ENCODE data around the gene NRXN3. TPM values are rescaled to one million over a fixed set of nuclear protein-coding genes. Genes with fewer than 3 reads are reported as not detected.

The NRXN3 gene
- polyA plus RNA-seq, 1 of the 3 experiments (the other 2 are of a cell fraction), result 1.6 TPM

DNA sequence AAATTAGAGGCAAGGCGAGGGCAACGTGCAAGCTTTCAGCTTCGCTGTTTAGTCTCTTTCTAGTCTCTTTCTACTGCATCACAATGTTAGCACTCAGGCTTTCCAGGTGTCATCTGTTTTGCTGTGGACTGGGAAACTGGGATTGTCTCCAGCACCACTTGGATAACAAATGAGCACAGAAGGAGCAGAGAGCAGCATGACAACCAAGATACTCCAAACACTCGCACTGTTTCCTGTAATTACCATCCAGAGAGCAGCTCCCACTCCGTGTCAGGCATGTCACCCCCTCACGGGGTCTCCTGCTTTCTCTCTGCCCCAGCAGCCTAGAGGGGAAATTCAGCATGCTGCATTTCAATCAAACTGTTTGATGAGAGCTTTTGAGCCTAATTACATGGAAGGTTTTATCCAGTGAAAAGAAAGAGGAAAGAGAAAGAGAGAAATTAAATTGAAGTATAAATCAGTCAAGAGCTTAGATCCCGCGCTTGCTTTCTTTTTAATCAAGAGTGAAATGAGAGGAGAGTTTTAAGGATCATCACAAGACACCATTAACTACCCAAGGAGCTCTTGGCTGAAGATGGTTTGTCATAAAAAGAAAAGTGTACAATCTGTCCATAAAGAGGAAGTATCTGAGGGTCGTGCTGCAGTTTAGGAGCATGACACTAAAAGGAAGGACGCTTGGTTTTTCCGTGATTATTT, 1123.5 kb downstream of the NRXN3 start:
- Histone ChIP-seq H3K4me1 (ENCODE audit: control insufficient read depth in 1 of 2, insufficient read depth in 2 of 2, low read depth in 1 of 2, low read length in 1 of 2) (no peaks in the 10 kb centered on the region; a peak in 1 of 4 replicates), H3K9ac (no peak overlapping the region), H3K79me2 (ENCODE audit: insufficient read depth) (no peaks in the 10 kb centered on the region), H3K27me3 (ENCODE audit: insufficient read depth) (no peaks in the 10 kb centered on the region), H4K20me1 (ENCODE audit: insufficient read depth) (no peaks in the 10 kb centered on the region), H2AFZ (ENCODE audit: low read depth) (0 out of 2 replicates have a peak overlapping the region, but pooled peaks have one; percentile 23), H3K4me2 (peak overlapping the region; percentile 53), H3K9me3 (no peaks in the 10 kb centered on the region), H3K27ac (ENCODE audit: low read depth in 2 of 2, low read length in 1 of 2) (no peak overlapping the region), H3K9me2 (no peaks in the 10 kb centered on the region), H3K4me3 (ENCODE audit: low read depth in 2 of 2, low read length in 1 of 2) (no peak overlapping the region), H3K36me3 (replicated peaks in 1 of 2; ENCODE audit: control insufficient read depth in 1 of 2, insufficient read depth in 2 of 2, low read length in 1 of 2) (no peaks in the 10 kb centered on the region), H3F3A (replicated peaks; ENCODE audit: insufficient read depth) (no peaks in the 10 kb centered on the region)
- CTCF ChIA-PET, result no interaction called here
- POLR2A ChIA-PET, result no interaction called here
- no peak for DNase-seq
- 40% methylated on average over 11 of the region's 11 CpGs for WGBS (ENCODE audit: low lambda C conversion rate)
- TF ChIP-seq YY1 (IDR thresholded peaks at IDR 0.05; ENCODE audit: low read depth) (no peak), TAF1 (IDR thresholded peaks at IDR 0.05; ENCODE audit: borderline replicate concordance, low read depth, low read length) (no peak), SMC3 (IDR thresholded peaks at IDR 0.05; ENCODE audit: low read depth, low read length) (no peak)
- TF ChIP-seq, protein P1, sequence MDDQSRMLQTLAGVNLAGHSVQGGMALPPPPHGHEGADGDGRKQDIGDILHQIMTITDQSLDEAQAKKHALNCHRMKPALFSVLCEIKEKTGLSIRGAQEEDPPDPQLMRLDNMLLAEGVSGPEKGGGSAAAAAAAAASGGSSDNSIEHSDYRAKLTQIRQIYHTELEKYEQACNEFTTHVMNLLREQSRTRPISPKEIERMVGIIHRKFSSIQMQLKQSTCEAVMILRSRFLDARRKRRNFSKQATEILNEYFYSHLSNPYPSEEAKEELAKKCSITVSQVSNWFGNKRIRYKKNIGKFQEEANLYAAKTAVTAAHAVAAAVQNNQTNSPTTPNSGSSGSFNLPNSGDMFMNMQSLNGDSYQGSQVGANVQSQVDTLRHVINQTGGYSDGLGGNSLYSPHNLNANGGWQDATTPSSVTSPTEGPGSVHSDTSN (IDR thresholded peaks at IDR 0.05), result peak; percentile 38; the same call in 1 of the 2 replicates

DNA sequence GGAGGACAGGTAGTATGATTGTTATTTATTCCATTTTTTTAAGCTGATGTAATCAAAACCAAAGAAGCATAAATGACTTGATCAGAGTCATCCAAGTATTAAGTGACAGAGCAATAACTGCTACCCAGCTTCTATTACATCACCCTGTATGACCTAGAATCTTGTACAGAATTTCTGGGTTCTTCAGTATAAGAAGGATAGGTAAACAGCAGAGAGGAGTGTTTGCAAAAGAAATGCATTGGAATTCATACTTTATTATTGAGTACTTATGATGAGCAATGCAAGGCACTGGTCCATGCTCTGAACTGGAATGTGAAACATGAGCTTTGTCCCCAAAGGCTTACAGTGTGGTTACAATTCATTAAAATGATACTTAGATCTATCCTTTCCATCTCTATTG, 1124.3 kb downstream of the NRXN3 start:
- Histone ChIP-seq H3K9ac (no peak overlapping the region), H3K9me2 (no peaks in the 10 kb centered on the region), H3K4me1 (ENCODE audit: control insufficient read depth in 1 of 2, insufficient read depth in 2 of 2, low read depth in 1 of 2, low read length in 1 of 2) (no peaks in the 10 kb centered on the region; a peak in 1 of 4 replicates), H3K36me3 (replicated peaks in 1 of 2; ENCODE audit: control insufficient read depth in 1 of 2, insufficient read depth in 2 of 2, low read length in 1 of 2) (no peaks in the 10 kb centered on the region), H3K4me2 (no peak overlapping the region; the same call in 1 of the 2 replicates), H3K79me2 (ENCODE audit: insufficient read depth) (no peaks in the 10 kb centered on the region), H2AFZ (ENCODE audit: low read depth) (no peak overlapping the region), H3K4me3 (ENCODE audit: low read depth in 2 of 2, low read length in 1 of 2) (no peak overlapping the region), H3F3A (replicated peaks; ENCODE audit: insufficient read depth) (no peaks in the 10 kb centered on the region), H3K27ac (ENCODE audit: low read depth in 2 of 2, low read length in 1 of 2) (no peak overlapping the region), H3K27me3 (ENCODE audit: insufficient read depth) (no peaks in the 10 kb centered on the region), H3K9me3 (no peaks in the 10 kb centered on the region), H4K20me1 (ENCODE audit: insufficient read depth) (no peaks in the 10 kb centered on the region)
- DNase-seq, result no peak
- TF ChIP-seq MXI1 (IDR thresholded peaks at IDR 0.05; ENCODE audit: low read depth, low read length) (no peak), FOSL2 (IDR thresholded peaks at IDR 0.05; ENCODE audit: borderline replicate concordance, low read depth) (no peak; the same call in 1 of the 2 replicates), TCF12 (IDR thresholded peaks at IDR 0.05) (peak; percentile 7; the same call in 1 of the 2 replicates), RXRA (IDR thresholded peaks at IDR 0.05; ENCODE audit: borderline replicate concordance, low read depth) (no peak), CHD2 (IDR thresholded peaks at IDR 0.05; ENCODE audit: low read length, partially characterized antibody) (no peak)
- CTCF ChIA-PET, result no interaction called here
- POLR2A ChIA-PET, result no interaction called here

DNA sequence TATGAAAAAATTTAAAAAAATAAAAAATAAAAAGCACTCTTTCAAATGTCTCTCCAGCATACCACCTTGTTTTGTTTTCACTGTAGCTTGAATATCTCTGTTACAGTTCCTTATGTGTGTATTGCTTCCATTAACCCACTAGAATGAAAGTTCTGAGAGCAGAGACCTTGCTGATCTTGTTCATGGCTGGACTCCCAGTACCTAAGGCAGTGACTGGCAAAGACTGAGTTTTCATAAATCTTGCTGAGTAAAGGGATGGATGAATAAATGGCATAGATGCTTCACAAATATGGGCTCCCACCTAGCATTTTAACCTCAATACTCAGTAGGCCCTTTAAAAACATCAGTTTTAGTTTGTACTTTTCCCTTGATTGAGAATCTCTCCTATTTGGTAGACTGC, 1125.2 kb downstream of the NRXN3 start:
- Histone ChIP-seq H3K9ac (no peak overlapping the region), H3K4me1 (ENCODE audit: control insufficient read depth in 1 of 2, insufficient read depth in 2 of 2, low read depth in 1 of 2, low read length in 1 of 2) (no peaks in the 10 kb centered on the region; a peak in 1 of 4 replicates), H2AFZ (ENCODE audit: low read depth) (no peak overlapping the region), H3K36me3 (replicated peaks in 1 of 2; ENCODE audit: control insufficient read depth in 1 of 2, insufficient read depth in 2 of 2, low read length in 1 of 2) (no peaks in the 10 kb centered on the region), H3K4me3 (ENCODE audit: low read depth in 2 of 2, low read length in 1 of 2) (no peak overlapping the region), H3K9me3 (no peaks in the 10 kb centered on the region), H3K27ac (ENCODE audit: low read depth in 2 of 2, low read length in 1 of 2) (no peak overlapping the region), H3K79me2 (ENCODE audit: insufficient read depth) (no peaks in the 10 kb centered on the region), H3K27me3 (ENCODE audit: insufficient read depth) (no peaks in the 10 kb centered on the region), H4K20me1 (ENCODE audit: insufficient read depth) (no peaks in the 10 kb centered on the region), H3K4me2 (no peak overlapping the region), H3K9me2 (no peaks in the 10 kb centered on the region), H3F3A (replicated peaks; ENCODE audit: insufficient read depth) (no peaks in the 10 kb centered on the region)
- POLR2A ChIA-PET, result no interaction called here
- DNase-seq, result no peak
- CTCF ChIA-PET, result interaction anchor here (1.0 kb wide), 1 partner anchor 9 kb away, joined by 3 read pairs; no protein-coding TSS in a partner anchor
- TF ChIP-seq CHD2 (IDR thresholded peaks at IDR 0.05; ENCODE audit: low read length, partially characterized antibody), result no peak

Measured in SK-N-SH (cell line).